Measurements from ENCODE around the gene OSBPL3.

GRCh38 chr7:24842029-24842428 lies 137.9 kb downstream of the OSBPL3 start:
- TF ChIP-seq POLR2A (IDR thresholded peaks at IDR 0.05) (no peak), CTCF (IDR thresholded peaks at IDR 0.05) (no peak)

All from esophagus squamous epithelium (tissue), 4 donors.